Kidney (tissue), 14 donors: ENCODE data around the gene ARHGEF28. TPM values are rescaled to one million over a fixed set of nuclear protein-coding genes. Genes with fewer than 3 reads are reported as not detected.

Source experiments
- DNase-seq, 5 donors: peaks; one replicate each; pipeline ENCODE4 v3.0.0-alpha.2; 2013 to 2020
- FAIRE-seq: peaks from 2 replicates; lab custom pipeline; 2012; peaks lifted over from hg19 to GRCh38; lab: Jason Lieb, UNC
- H3K27ac ChIP-seq, 2 donors: one replicate each; pipeline ENCODE4 v1.7.0; 2013; ENCODE audit warnings: low read depth in 2 of 2, low read length in 2 of 2, inconsistent platforms in 1 of 2
- H3K27me3 ChIP-seq: one replicate; pipeline ENCODE4 v1.7.1; 2013; ENCODE audit warnings: low read length, inconsistent platforms; ENCODE audit not compliant: control insufficient read depth, insufficient read depth
- H3K36me3 ChIP-seq, 3 donors: one replicate each; pipeline versions ENCODE4 v1.7.0 to v1.7.1; 2013; ENCODE audit warnings: low read length in 3 of 3, control low read depth in 1 of 3, inconsistent platforms in 1 of 3; ENCODE audit not compliant: insufficient read depth in 3 of 3, control insufficient read depth in 2 of 3
- H3K4me1 ChIP-seq, 3 donors: one replicate each; pipeline versions ENCODE4 v1.7.0 to v1.7.1; 2013; ENCODE audit warnings: low read length in 3 of 3, inconsistent platforms in 1 of 3, low read depth in 1 of 3; ENCODE audit not compliant: control insufficient read depth in 2 of 3, insufficient read depth in 2 of 3
- H3K4me3 ChIP-seq, 3 donors: one replicate each; pipeline versions ENCODE4 v1.7.0 to v1.8.1; 2013; ENCODE audit warnings: low read length in 3 of 3, control low read depth in 1 of 3, inconsistent platforms in 1 of 3
- H3K9ac ChIP-seq, 3 donors: one replicate each; pipeline versions ENCODE4 v1.7.0 to v1.7.1; 2013; ENCODE audit warnings: low read length in 3 of 3, control low read depth in 1 of 3, inconsistent platforms in 1 of 3
- H3K9me3 ChIP-seq, 3 donors: one replicate each; pipeline versions ENCODE4 v1.7.0 to v1.7.1; 2013; ENCODE audit warnings: low read length in 3 of 3, control low read depth in 1 of 3, inconsistent platforms in 1 of 3; ENCODE audit not compliant: control insufficient read depth in 2 of 3, insufficient read depth in 1 of 3
- CTCF ChIP-seq: IDR thresholded peaks from 3 replicates; pipeline ENCODE4 v1.5.1; 2012; ENCODE audit warnings: mild to moderate bottlenecking, moderate library complexity, borderline replicate concordance; ENCODE audit not compliant: insufficient read depth; ENCODE audit errors: extremely low read depth
- intact Hi-C: fragments of 100-400 bp; cut with DNase I; formaldehyde crosslinking; loops from one replicate; pipeline ENCODE4 v1.11.1; 2022
- polyA plus RNA-seq: library from polyadenylated mRNA; stranded (reverse); fragments of 350-450 nt; fragmentation: Illumina TruSeq; extraction: RNeasy Lipid Tissue Mini Kit (QIAGEN cat#74804); gene quantifications from one replicate; pipeline ENCODE4 v1.2.3, GENCODE V29; 2014; ENCODE audit warnings: low read depth, low replicate concordance; ENCODE audit not compliant: insufficient read depth
- total RNA-seq: library from RNA; stranded (reverse); fragmentation: NEBNext Ultra II Directional; extraction: Animal tissue kit (Norgen Biotek cat#: 25700); gene quantifications from one replicate; pipeline ENCODE4 v1.2.1, GENCODE V29; 2021
- donor health status: control.
- donor health status: control.
- donor health status: control.
- donor health status: control.
- donor health status: control.
- donor health status: DM: yes; HTN: yes; CAD: no.
- donor health status: Normal renal cell carcinoma (clear cell type).

The ARHGEF28 gene
- total and polyA plus RNA-seq, 2 donors from 2014 or later: 21.9 to 66.3 TPM

DNA sequence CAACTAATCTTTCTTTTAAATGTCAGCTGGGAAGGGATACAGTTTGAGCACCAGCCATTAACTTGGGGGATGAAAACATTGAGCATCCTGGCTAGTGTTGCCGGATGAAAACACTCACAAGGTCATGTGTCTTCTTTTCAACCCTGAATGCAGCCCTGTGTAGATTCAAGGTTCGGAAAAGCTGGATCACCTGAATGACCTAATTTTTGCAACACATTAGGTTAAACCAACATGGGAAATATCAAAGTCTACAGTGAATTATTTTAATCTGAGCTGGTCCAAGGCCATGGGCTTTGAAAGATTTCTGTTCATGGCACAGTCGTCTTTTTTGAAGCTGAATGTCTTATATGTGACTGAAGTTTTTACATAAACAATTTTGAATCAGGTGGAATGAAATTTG is 281.2 kb downstream of the ARHGEF28 start:
- Histone ChIP-seq H3K27ac (no peak overlapping the region), H3K27me3 (no peaks in the 10 kb centered on the region), H3K36me3 (peaks cover 6 to 29% (median 20%) of the 10 kb centered on the region in 3 donors), H3K9ac (no peak overlapping the region), H3K4me3 (no peak overlapping the region), H3K4me1 (peaks cover 0 to 8% (median 0%) of the 10 kb centered on the region in 3 donors), H3K9me3 (no peaks in the 10 kb centered on the region)
- no peak for DNase-seq
- TF ChIP-seq CTCF: no peak
- intact Hi-C loops: no loop called here
- FAIRE-seq: no peak

DNA sequence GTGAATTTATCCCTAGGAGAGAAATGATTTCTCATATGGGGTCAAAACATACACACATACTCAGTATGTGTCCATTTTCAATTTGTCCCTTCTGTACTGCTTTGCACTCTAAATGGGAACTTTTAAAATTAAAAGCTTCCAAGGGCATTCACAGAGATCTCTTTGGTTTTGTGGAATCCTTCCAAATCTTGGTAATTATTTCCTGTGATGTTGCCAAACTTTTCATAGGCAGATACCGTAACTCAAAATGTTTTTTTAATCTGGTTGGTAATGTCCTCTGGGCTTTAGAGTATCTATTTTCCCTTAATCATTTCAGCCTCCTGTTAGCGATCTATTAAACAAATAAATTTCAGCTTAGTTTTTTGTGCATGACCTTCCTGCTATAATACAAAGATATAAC is 282.4 kb downstream of the ARHGEF28 start:
- peaks cover 0 to 5% (median 0%) of the 10 kb centered on the region in 3 donors for H3K4me1 ChIP-seq
- TF ChIP-seq CTCF: no peak
- DNase-seq (no peak), FAIRE-seq (no peak)
- H3K27ac ChIP-seq: no peak overlapping the region
- intact Hi-C loops: no loop called here
- H3K36me3 ChIP-seq: peaks cover 6 to 23% (median 20%) of the 10 kb centered on the region in 3 donors
- no peaks in the 10 kb centered on the region for H3K27me3 ChIP-seq
- no peak overlapping the region for H3K9ac ChIP-seq
- no peak overlapping the region for H3K4me3 ChIP-seq
- H3K9me3 ChIP-seq: no peaks in the 10 kb centered on the region

GRCh38 chr5:73908846-73909245 is 282.9 kb downstream of the ARHGEF28 start:
- Histone ChIP-seq H3K9me3 (no peaks in the 10 kb centered on the region), H3K27ac (no peak overlapping the region), H3K27me3 (no peaks in the 10 kb centered on the region), H3K9ac (no peak overlapping the region), H3K36me3 (peaks cover 6 to 22% (median 22%) of the 10 kb centered on the region in 3 donors), H3K4me1 (peaks cover 0 to 5% (median 0%) of the 10 kb centered on the region in 3 donors), H3K4me3 (no peak overlapping the region)
- DNase-seq: no peak
- TF ChIP-seq CTCF: no peak
- intact Hi-C loops: no loop called here
- FAIRE-seq: no peak

- no peak for TF ChIP-seq CTCF
- no peak for FAIRE-seq
Observed at GRCh38 chr5:73909474-73909873, 283.5 kb downstream of the ARHGEF28 start.

More at GRCh38 chr5:73909474-73909873, 283.5 kb downstream of the ARHGEF28 start:
- Histone ChIP-seq H3K27me3 (no peaks in the 10 kb centered on the region), H3K36me3 (peaks cover 6 to 25% (median 22%) of the 10 kb centered on the region in 3 donors), H3K9me3 (no peaks in the 10 kb centered on the region), H3K4me1 (peaks cover 0 to 5% (median 0%) of the 10 kb centered on the region in 3 donors), H3K4me3 (no peak overlapping the region), H3K27ac (no peak overlapping the region), H3K9ac (no peak overlapping the region)
- peak in 1 of 5 donors; percentile 71 for DNase-seq
- intact Hi-C loops: no loop called here
